GM18873 (cell line): Measurements from ENCODE around the gene NUP58.
"Not testable (repeated sequence)": the region's sequence is repeated elsewhere in the genome, so short reads cannot be mapped to it uniquely, and the experiment has no call there.

Source experiments
- ATAC-seq: cut with Tn5 transposase; IDR thresholded peaks from one replicate; pipeline ENCODE4 v1.9.1; 2021; ENCODE audit warnings: mild to moderate bottlenecking, moderate library complexity, moderate number of reproducible peaks; ENCODE audit not compliant: unreplicated experiment, low FRiP score

Gene NUP58

DNA sequence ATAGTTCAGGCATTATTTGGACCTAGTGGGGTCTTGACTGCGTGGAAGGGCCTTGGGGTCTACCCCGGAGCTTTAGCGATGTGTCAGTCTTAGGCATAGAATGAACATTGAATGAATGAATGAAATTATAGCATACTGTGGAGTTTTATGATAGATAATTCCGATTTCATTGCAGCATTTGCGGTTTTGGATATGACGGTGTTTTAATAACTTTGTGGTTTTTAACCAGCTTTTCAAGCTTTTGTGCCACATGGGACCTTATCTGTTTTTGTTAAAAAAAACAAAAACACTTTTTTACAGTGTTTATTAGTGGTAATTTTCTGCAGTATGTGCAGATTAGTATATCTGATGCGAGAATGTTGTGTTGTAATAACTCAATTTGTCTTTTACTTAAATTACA, 696 bp downstream of the NUP58 start:
- ATAC-seq = no peak

DNA sequence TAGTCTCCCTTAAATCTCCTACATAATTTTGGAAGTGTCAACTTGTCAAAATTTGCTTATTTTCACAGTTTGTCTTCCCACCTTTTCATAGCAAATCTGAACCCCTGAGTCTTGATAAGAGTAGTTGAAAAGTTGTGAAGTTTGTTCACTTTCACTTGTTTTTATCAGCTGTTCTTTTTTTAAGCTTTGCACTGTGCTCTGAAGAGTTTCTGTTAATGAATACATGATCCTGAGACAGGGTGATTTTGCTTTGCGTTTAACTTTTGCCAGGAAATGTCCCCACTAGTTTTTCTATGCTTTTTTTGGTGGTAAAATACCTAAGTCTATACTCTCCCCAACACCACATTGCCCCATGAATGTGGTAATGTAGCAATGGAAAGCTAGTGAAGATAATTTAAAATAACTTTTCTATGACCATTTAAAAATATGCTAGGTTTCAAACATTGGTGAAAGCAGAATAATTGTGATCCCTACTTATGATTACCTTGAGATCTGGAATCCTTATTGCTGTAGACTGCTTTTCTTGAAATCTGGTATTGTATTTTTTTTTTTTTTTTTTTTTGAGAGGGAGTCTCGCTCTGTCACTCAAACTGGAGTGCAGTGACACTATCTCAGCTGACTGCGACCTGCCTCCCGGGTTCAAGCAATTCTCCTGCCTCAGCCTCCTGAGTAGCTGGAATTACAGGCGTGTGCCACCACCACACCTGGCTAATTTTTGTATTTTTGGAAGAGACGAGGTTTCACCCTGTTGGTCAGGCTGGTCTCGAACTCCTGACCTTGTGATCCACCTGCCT, 5.4 kb downstream of the NUP58 start:
- no peak for ATAC-seq

GRCh38 chr13:25310891-25311290, 9.5 kb downstream of the NUP58 start:
- no peak for ATAC-seq

DNA sequence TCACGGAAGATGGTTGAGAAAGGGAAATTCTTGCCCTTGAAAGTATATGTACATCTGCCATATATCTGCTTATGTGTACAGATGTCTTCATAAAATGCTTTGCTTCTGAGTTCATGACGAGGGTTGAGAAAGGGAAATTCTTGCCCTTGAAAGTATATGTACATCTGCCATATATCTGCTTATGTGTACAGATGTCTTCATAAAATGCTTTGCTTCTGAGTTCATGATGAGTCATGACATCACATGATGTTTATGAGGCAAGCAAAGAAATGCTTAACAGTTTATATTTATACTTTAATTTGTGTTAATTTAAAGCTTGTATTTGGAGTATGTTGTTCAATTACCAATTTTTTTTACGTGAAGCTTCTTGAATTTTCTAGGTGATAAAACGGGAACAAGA, 17.5 kb downstream of the NUP58 start:
- not testable (repeated sequence) for ATAC-seq

GRCh38 chr13:25319771-25320170, 18.3 kb downstream of the NUP58 start:
- ATAC-seq = no peak

- no peak for ATAC-seq
These were observed 22.7 kb downstream of the NUP58 start for GRCh38 chr13:25324100-25324499.

- no peak for ATAC-seq
These were observed 28.3 kb downstream of the NUP58 start for GRCh38 chr13:25329706-25330105.

DNA sequence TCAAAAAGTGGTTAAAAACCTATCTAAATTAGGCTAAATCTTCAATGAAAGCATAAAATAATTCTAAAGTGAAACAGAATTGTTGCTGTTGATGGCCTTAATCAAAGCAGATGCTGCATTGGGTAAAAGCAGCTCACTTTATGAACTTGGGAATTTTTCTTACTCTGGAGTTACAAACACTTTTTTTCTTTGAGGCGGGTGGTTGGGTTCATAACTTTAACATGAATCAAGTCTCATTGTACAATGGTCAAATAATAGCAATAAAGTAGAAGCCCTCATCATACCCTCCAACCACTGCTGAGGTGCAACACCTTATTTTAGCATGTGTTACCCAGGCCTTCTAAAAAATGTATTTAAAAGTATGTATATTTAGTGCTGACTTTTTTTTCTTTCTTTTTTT, 29.1 kb downstream of the NUP58 start:
- ATAC-seq = no peak

DNA sequence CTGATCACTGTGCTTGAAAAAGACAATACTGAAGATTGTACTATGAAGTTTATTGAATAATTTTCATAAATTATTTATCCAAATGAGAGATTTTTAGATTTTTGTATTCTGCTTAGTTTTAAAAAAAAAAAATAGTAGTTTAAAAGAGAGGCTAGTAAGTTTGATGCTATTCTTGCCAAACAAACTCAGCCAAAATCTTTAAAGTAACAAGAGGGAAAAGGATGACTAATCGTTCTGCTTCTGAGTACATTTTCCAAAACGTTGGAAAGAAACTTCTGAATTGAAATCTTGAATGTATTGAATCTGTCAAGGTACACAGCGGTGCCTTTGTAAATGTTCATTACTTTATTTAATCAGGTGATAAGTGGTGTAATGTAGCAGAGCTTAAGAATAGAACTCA, 34.4 kb downstream of the NUP58 start:
- no peak for ATAC-seq

GRCh38 chr13:25345576-25345975, 44.2 kb downstream of the NUP58 start:
- ATAC-seq = no peak

GRCh38 chr13:25347151-25347550, 45.7 kb downstream of the NUP58 start:
- ATAC-seq = no peak

GRCh38 chr13:25351404-25351803, 50.0 kb downstream of the NUP58 start:
- ATAC-seq = no peak

DNA sequence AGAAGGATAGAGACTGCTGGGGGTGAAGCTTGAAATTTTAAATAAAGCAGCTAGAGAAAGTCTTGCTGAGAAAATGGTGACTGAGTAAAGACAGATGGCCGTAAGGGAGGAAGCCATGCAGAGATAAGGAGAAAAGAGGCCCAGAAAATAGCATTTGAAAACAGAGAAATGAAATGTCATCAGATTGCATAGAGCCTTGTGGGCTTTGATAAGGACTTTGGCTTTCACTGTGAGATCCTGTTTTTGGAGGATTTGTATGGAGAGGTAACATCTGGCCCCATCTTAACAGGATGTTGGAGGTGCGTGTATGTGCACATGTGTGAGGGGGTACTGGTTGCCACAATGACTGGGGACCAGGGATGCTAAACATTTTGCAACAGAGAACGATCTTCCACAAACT, 50.8 kb downstream of the NUP58 start:
- no peak for ATAC-seq

- no peak for ATAC-seq
These were observed 51.4 kb downstream of the NUP58 start for GRCh38 chr13:25352806-25353205.

- ATAC-seq = no peak
These were observed 51.9 kb downstream of the NUP58 start for GRCh38 chr13:25353344-25353743.

GRCh38 chr13:25354377-25354776, 53.0 kb downstream of the NUP58 start:
- ATAC-seq = no peak

DNA sequence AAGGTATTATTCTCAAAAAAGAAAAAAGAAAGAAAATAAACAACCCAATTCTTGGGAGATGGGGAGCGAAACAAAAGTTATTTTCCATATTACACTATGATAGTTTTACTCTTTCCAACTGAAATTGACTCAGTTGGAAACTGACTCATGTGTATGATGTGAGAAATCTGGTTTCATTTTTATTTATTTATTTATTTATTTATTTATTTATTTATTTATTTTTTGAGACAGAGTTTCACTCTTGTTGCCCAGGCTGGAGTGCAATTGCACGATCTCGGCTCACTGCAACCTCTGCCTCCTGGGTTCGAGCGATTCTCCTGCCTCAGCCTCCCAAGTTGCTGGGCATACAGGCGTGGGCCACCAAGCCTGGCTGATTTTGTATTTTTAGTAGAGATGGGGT, 59.0 kb downstream of the NUP58 start:
- not testable (repeated sequence) for ATAC-seq

DNA sequence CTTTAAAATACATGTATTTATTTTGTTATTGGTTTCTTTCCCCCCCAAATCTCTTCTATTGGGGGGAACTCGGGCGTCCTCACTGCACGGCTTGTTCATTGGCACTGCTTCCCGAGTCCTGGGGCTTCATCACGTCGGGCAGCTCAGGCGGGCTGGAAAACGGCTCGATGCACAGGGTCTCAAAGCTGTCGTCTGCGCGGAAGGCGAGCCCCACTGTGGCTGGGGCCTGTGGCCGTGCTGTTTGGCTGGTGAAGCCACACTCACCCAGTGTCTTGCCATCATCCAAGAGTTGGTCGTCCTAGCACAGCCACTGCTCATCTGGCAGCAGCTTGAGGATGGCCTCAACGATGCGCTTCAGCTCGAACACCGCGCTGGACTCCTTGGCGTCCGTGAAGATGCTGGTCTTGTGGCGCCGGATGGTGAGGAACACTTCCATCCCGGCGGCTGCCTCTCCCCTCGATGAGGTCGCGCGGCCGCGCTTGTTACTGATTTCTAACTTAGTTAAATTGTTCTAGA, 64.4 kb downstream of the NUP58 start:
- no peak for ATAC-seq

DNA sequence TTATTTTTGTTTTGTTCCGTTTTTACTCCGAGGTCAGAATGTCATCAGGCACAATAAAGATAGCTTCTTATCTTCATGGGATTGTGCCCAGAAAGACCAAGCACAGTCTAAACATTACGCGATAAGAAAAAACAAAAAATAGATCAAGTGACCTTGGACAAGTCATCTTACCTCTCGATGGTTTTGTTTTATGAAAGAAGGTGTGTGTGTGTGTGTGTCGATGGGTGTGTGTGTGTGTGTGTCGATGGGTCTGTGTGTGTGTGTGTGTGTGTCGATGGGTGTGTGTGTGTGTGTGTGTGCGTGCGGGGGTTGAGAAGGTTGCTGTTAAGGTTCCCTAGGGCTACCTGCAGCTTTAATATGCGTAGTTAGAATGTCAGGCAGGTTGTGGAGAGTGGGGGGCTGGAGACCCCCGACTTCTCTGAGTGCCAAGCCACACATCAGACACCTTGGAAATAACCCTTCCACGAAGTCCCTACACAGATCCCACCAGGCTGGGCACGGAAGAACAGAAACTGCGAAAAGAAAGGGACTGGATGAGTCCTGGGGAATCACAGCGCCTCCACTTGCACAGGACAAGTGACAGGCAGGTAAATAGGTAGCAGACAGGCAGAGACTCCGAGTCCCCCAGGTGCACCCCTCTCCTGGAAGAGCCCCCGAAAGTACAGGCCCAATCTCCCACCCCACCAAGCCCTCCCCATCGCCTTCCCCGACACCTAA, 69.9 kb downstream of the NUP58 start:
- ATAC-seq = no peak

DNA sequence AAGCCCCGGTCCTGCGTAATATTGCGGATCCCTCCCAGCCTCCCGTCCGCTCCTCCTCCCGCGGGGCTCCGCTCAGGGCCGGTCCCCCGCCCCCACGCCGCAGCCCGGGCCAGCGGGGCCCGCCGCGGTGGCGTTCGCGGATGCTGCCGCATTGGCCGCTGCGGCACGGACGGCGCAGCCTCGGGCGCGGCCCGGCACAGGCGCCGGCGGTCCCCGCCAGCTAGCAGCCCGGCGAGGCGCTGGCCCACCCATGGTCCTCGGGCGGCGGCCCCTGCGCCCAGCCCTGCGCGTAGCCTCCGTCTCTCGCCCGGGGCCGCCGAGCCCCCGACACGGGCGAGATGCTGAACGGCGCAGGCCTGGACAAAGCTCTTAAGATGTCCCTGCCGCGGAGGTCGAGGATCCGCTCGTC, 70.5 kb downstream of the NUP58 start, which contains the start of gene ATP8A2:
Gene ATP8A2 (plus strand): TSS at position 100 of the 409 bp plus-strand sequence. CDS start 239 bp downstream, at position 339.
- no peak for ATAC-seq

GRCh38 chr13:25372284-25373081, 71.1 kb downstream of the NUP58 start:
- ATAC-seq = no peak
